Measurements from ENCODE around the gene LRRC43. TPM values are rescaled to one million over a fixed set of nuclear protein-coding genes. Genes with fewer than 3 reads are reported as not detected.

LRRC43 gene
- total RNA-seq, 2 experiments from 2014 or later, result 0.38 TPM; not detected in 1

DNA sequence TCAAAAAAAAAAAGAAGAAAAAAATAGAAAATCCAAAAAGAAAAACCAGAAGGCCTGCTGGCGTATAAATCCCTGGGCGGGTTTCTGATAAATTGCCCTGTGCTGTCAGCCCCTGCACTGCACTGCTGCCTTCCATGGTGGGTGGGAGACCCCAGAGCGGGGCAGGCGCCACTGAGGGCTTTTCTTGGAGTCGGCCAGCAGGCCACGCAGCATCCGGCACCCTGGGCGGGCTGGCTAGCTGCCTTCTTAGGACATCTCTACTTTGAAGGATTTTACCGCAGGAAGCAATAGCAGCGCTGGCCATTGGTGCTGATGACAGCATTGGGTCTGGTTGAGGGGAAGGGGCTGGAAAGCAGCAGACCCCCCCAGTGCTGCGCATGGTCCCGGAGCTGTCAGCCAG, 38.0 kb upstream of the LRRC43 start:
- POLR2A ChIA-PET, result no interaction called here
- Mint-ChIP-seq H3K9me3 (no peaks in the 10 kb centered on the region), H3K4me1 (no peaks in the 10 kb centered on the region), H3K36me3 (ENCODE audit: low read depth) (peaks cover 5% of the 10 kb centered on the region), H3K4me3 (no peak overlapping the region), H3K27me3 (peaks cover 11% of the 10 kb centered on the region), H3K27ac (no peak overlapping the region)
- no peak for DNase-seq
- CTCF ChIA-PET, result interaction anchor here (0.7 kb wide), 1 partner anchor 37 kb away, joined by 4 read pairs; no protein-coding TSS in a partner anchor

DNA sequence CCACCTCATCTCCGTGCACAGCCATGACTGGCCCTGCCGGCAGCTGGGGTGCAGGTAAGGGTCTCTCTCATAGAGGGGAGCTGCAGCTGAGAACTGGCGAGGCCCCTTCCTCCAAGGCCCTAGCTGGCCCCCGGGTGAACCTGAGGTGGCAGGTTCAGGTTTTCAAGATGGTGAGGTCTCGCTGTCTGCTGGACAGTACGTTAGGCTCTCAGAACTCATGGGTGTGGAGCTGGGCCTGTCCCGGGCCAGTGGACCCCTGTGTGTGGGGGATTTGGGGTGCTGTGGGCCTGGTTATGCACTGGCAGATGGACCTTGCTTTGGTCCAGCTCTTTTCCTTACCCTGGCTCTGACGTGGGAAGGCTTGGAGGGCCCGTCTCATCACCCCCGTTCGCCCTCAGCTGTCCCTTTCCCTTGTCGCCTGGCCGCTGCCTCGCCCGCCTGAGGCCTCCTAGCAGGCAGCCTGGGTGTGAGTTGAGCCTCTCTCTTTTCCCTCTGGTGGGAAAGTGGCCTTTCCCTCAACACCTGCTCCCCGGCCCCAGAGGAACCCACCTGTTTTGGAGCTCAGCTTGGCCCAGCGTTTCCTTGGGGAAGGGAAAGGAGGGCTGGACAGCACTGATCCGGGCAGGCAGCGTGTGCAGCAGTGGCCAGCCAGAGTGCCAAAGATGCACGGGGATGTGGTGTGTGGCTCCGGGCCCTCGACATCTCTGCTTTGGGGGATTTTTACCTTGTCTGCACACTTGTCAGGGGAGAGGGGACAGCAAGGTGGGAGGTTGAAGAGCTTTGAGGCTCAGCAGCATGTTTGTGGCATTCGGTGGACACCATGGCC, 37.2 kb upstream of the LRRC43 start:
- Mint-ChIP-seq H3K4me1 (no peaks in the 10 kb centered on the region), H3K27ac (no peak overlapping the region), H3K4me3 (no peak overlapping the region), H3K27me3 (peaks cover 15% of the 10 kb centered on the region), H3K36me3 (ENCODE audit: low read depth) (peaks cover 2% of the 10 kb centered on the region), H3K9me3 (no peaks in the 10 kb centered on the region)
- POLR2A ChIA-PET, result no interaction called here
- CTCF ChIA-PET, result no interaction called here
- DNase-seq, result no peak

GRCh38 chr12:122147514-122148290, 35.2 kb upstream of the LRRC43 start:
- ChIA-PET POLR2A (interaction anchor here (0.7 to 1.3 kb wide), 2 partner anchors 10 to 19 kb away, joined by 3 to 4 read pairs; no protein-coding TSS in a partner anchor), CTCF (no interaction called here)
- Mint-ChIP-seq H3K4me3 (no peak overlapping the region), H3K9me3 (no peaks in the 10 kb centered on the region), H3K27ac (no peak overlapping the region), H3K27me3 (peaks cover 19% of the 10 kb centered on the region), H3K36me3 (ENCODE audit: low read depth) (no peaks in the 10 kb centered on the region), H3K4me1 (no peaks in the 10 kb centered on the region)
- DNase-seq, result no peak

GRCh38 chr12:122148657-122149056, 34.3 kb upstream of the LRRC43 start:
- no peaks in the 10 kb centered on the region for H3K9me3 Mint-ChIP-seq
- H3K4me1 Mint-ChIP-seq, result no peaks in the 10 kb centered on the region
- H3K27me3 Mint-ChIP-seq, result peaks cover 27% of the 10 kb centered on the region
- H3K4me3 Mint-ChIP-seq, result no peak overlapping the region
- H3K27ac Mint-ChIP-seq, result no peak overlapping the region
- no peaks in the 10 kb centered on the region for H3K36me3 Mint-ChIP-seq (ENCODE audit: low read depth)
- ChIA-PET CTCF (no interaction called here), POLR2A (interaction anchor here (1.3 kb wide), 1 partner anchor 18 kb away, joined by 4 read pairs; no protein-coding TSS in a partner anchor)
- no peak for DNase-seq

- ChIA-PET POLR2A (no interaction called here), CTCF (interaction anchor here (1.2 kb wide), 1 partner anchor 20 kb away, joined by 3 read pairs; no protein-coding TSS in a partner anchor)
- H3K27me3 Mint-ChIP-seq, result peaks cover 30% of the 10 kb centered on the region
- no peaks in the 10 kb centered on the region for H3K9me3 Mint-ChIP-seq
- H3K27ac Mint-ChIP-seq, result no peak overlapping the region
- no peak for DNase-seq
- no peak overlapping the region for H3K4me3 Mint-ChIP-seq
- no peaks in the 10 kb centered on the region for H3K4me1 Mint-ChIP-seq
- no peaks in the 10 kb centered on the region for H3K36me3 Mint-ChIP-seq (ENCODE audit: low read depth)
These were observed 32.7 kb upstream of the LRRC43 start for GRCh38 chr12:122150127-122150681.

GRCh38 chr12:122152754-122153153, 30.2 kb upstream of the LRRC43 start:
- Mint-ChIP-seq H3K4me3 (no peak overlapping the region), H3K27ac (no peak overlapping the region), H3K9me3 (no peaks in the 10 kb centered on the region), H3K4me1 (no peaks in the 10 kb centered on the region), H3K27me3 (peaks cover 37% of the 10 kb centered on the region), H3K36me3 (ENCODE audit: low read depth) (no peaks in the 10 kb centered on the region)
- ChIA-PET CTCF (interaction anchor here (0.5 to 1.6 kb wide), 3 partner anchors 22 to 252 kb away, joined by 3 to 6 read pairs (median 4); no protein-coding TSS in a partner anchor), POLR2A (no interaction called here)
- no peak for DNase-seq

GRCh38 chr12:122155705-122156104, 27.2 kb upstream of the LRRC43 start:
- Mint-ChIP-seq H3K9me3 (no peaks in the 10 kb centered on the region), H3K4me1 (no peaks in the 10 kb centered on the region), H3K27ac (no peak overlapping the region), H3K4me3 (no peak overlapping the region), H3K36me3 (ENCODE audit: low read depth) (no peaks in the 10 kb centered on the region), H3K27me3 (peaks cover 32% of the 10 kb centered on the region)
- POLR2A ChIA-PET, result interaction anchor here (0.6 kb wide), 1 partner anchor 11 kb away, joined by 3 read pairs; no protein-coding TSS in a partner anchor
- CTCF ChIA-PET, result interaction anchor here (0.7 kb wide), 1 partner anchor 154 kb away, joined by 3 read pairs; no protein-coding TSS in a partner anchor
- no peak for DNase-seq

GRCh38 chr12:122158700-122159285, 24.1 kb upstream of the LRRC43 start:
- CTCF ChIA-PET, result interaction anchor here (0.5 to 0.7 kb wide), 2 partner anchors 12 to 112 kb away, joined by 3 to 4 read pairs; no protein-coding TSS in a partner anchor
- POLR2A ChIA-PET, result interaction anchor here (0.7 to 1.0 kb wide), 2 partner anchors 26 to 32 kb away, joined by 3 read pairs; no protein-coding TSS in a partner anchor

DNA sequence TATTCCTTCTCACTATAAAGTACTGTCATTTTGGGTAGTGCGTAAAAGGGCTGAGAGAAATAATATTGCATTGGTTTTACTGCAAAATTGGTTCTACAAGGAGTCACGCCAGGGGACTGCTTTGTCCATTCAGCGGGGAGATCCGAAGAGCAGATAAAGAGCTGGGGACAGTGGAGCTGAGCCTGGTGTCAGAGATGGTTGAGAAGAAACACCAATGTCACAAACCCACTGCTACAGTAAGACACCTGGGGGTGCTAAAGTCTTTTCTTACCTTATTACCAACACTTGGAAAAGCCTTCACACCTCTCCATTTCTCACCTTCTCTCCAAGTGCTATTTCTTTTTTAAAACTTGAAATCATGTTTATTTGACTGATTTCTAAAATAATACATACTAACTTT, 23.0 kb upstream of the LRRC43 start:
- CTCF ChIA-PET, result no interaction called here
- Mint-ChIP-seq H3K27ac (no peak overlapping the region), H3K9me3 (no peaks in the 10 kb centered on the region), H3K4me1 (peaks cover 11% of the 10 kb centered on the region), H3K27me3 (peaks cover 24% of the 10 kb centered on the region), H3K4me3 (no peak overlapping the region), H3K36me3 (ENCODE audit: low read depth) (no peaks in the 10 kb centered on the region)
- no peak for DNase-seq
- POLR2A ChIA-PET, result no interaction called here

More at GRCh38 chr12:122158700-122159285, 24.1 kb upstream of the LRRC43 start:
- Mint-ChIP-seq H3K27ac (no peak overlapping the region), H3K9me3 (no peaks in the 10 kb centered on the region), H3K36me3 (ENCODE audit: low read depth) (no peaks in the 10 kb centered on the region), H3K4me3 (no peak overlapping the region), H3K27me3 (peaks cover 24% of the 10 kb centered on the region), H3K4me1 (peaks cover 10% of the 10 kb centered on the region)
- DNase-seq, result no peak

- peaks cover 23% of the 10 kb centered on the region for H3K27me3 Mint-ChIP-seq
- H3K27ac Mint-ChIP-seq, result no peak overlapping the region
- H3K9me3 Mint-ChIP-seq, result no peaks in the 10 kb centered on the region
- H3K36me3 Mint-ChIP-seq (ENCODE audit: low read depth), result no peaks in the 10 kb centered on the region
- DNase-seq, result no peak
- ChIA-PET POLR2A (no interaction called here), CTCF (no interaction called here)
- peaks cover 14% of the 10 kb centered on the region for H3K4me1 Mint-ChIP-seq
- no peak overlapping the region for H3K4me3 Mint-ChIP-seq
These were observed 22.2 kb upstream of the LRRC43 start for GRCh38 chr12:122160761-122161160.

DNA sequence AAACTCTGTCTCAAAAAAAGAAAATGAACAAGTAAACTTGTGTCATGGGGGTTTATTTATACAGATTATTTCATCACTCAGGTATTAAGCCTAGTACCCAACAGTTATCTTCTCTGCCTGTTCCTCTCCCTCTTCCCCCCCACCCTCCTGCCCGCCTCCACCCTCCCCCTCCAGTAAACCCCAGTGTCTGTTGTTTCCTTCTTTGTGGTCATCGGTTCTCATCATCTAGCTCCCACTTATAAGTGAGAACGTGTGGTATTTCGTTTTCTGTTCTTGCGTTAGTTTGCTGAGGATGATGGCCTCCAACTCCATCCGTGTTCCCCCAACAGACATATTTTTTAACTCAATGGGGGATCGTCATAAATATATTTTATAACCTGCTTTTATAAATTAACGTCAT, 21.2 kb upstream of the LRRC43 start:
- DNase-seq, result no peak
- no peak overlapping the region for H3K27ac Mint-ChIP-seq
- ChIA-PET POLR2A (no interaction called here), CTCF (no interaction called here)
- H3K27me3 Mint-ChIP-seq, result peaks cover 20% of the 10 kb centered on the region
- H3K4me1 Mint-ChIP-seq, result peaks cover 17% of the 10 kb centered on the region
- H3K36me3 Mint-ChIP-seq (ENCODE audit: low read depth), result no peaks in the 10 kb centered on the region
- no peaks in the 10 kb centered on the region for H3K9me3 Mint-ChIP-seq
- H3K4me3 Mint-ChIP-seq, result no peak overlapping the region

DNA sequence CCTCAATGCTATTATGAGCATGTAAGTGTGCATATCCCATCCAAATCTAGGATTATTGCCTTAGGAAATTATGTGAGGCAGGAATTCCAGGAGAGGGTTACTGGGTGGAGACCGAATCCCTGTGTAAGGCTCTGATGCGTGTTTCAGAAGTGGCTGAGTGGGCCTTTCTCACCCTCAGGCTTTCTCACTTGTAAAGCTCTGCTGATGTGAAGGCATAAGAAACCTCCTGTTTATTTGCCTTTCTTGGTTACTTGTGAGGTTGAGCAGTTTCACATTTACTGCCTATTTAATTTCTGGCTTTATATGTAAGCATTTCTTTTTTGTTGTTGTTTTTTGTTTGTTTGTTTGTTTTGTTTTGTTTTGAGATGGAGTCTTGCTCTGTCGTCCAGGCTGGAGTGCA, 19.9 kb upstream of the LRRC43 start:
- peaks cover 26% of the 10 kb centered on the region for H3K4me1 Mint-ChIP-seq
- no peaks in the 10 kb centered on the region for H3K9me3 Mint-ChIP-seq
- no peak for DNase-seq
- no peak overlapping the region for H3K4me3 Mint-ChIP-seq
- CTCF ChIA-PET, result interaction anchor here (1.0 kb wide), 1 partner anchor 29 kb away, joined by 3 read pairs; no protein-coding TSS in a partner anchor
- peaks cover 29% of the 10 kb centered on the region for H3K27me3 Mint-ChIP-seq
- POLR2A ChIA-PET, result no interaction called here
- no peak overlapping the region for H3K27ac Mint-ChIP-seq
- H3K36me3 Mint-ChIP-seq (ENCODE audit: low read depth), result no peaks in the 10 kb centered on the region
